ENCODE results near the gene PIGC. TPM values are rescaled to one million over a fixed set of nuclear protein-coding genes. Genes with fewer than 3 reads are reported as not detected.

PIGC gene
- polyA plus RNA-seq, 4 donors, result 19.0 to 32.5 (median 23.4) TPM

- Histone ChIP-seq H3K4me3 (ENCODE audit: low read depth in 1 of 3, low read length in 3 of 3) (no peak overlapping the region), H3K9me3 (ENCODE audit: control insufficient read depth in 2 of 2, insufficient read depth in 1 of 2, low read depth in 1 of 2, low read length in 1 of 2) (no peaks in the 10 kb centered on the region), H3K27ac (ENCODE audit: low read depth in 1 of 3, low read length in 2 of 3) (peak overlapping the region in 1 of 3 donors; percentile 33), H3K36me3 (ENCODE audit: control insufficient read depth in 3 of 3, insufficient read depth in 2 of 3, low read depth in 1 of 3, low read length in 3 of 3) (no peaks in the 10 kb centered on the region), H3K27me3 (ENCODE audit: control insufficient read depth in 3 of 3, insufficient read depth in 3 of 3, low read length in 3 of 3) (no peaks in the 10 kb centered on the region), H3K4me1 (ENCODE audit: control insufficient read depth in 3 of 3, insufficient read depth in 2 of 3, low read depth in 1 of 3, low read length in 2 of 3) (peaks cover 0 to 22% (median 0%) of the 10 kb centered on the region in 3 donors)
- FAIRE-seq (peak; percentile 73), DNase-seq (peak; percentile 52 to 67)
- WGBS, 3 donors, result 36 to 43% (median 40%) methylated on average over 9 of the region's 9 CpGs
Observed at GRCh38 chr1:172398970-172399755, 44.7 kb downstream of the PIGC start.

GRCh38 chr1:172398193-172398592 is 45.7 kb downstream of the PIGC start:
- Histone ChIP-seq H3K36me3 (ENCODE audit: control insufficient read depth in 3 of 3, insufficient read depth in 2 of 3, low read depth in 1 of 3, low read length in 3 of 3) (no peaks in the 10 kb centered on the region), H3K4me1 (ENCODE audit: control insufficient read depth in 3 of 3, insufficient read depth in 2 of 3, low read depth in 1 of 3, low read length in 2 of 3) (peaks cover 0 to 23% (median 0%) of the 10 kb centered on the region in 3 donors), H3K27ac (ENCODE audit: low read depth in 1 of 3, low read length in 2 of 3) (no peak overlapping the region), H3K4me3 (ENCODE audit: low read depth in 1 of 3, low read length in 3 of 3) (no peak overlapping the region), H3K9me3 (ENCODE audit: control insufficient read depth in 2 of 2, insufficient read depth in 1 of 2, low read depth in 1 of 2, low read length in 1 of 2) (no peaks in the 10 kb centered on the region), H3K27me3 (ENCODE audit: control insufficient read depth in 3 of 3, insufficient read depth in 3 of 3, low read length in 3 of 3) (no peaks in the 10 kb centered on the region)
- DNase-seq, result no peak
- WGBS, 3 donors, result 62 to 73% (median 71%) methylated on average over 2 of the region's 2 CpGs
- FAIRE-seq, result no peak

- no peak for DNase-seq
- FAIRE-seq, result no peak
- Histone ChIP-seq H3K4me3 (ENCODE audit: low read depth in 1 of 3, low read length in 3 of 3) (no peak overlapping the region), H3K27me3 (ENCODE audit: control insufficient read depth in 3 of 3, insufficient read depth in 3 of 3, low read length in 3 of 3) (no peaks in the 10 kb centered on the region), H3K27ac (ENCODE audit: low read depth in 1 of 3, low read length in 2 of 3) (no peak overlapping the region), H3K36me3 (ENCODE audit: control insufficient read depth in 3 of 3, insufficient read depth in 2 of 3, low read depth in 1 of 3, low read length in 3 of 3) (no peaks in the 10 kb centered on the region), H3K4me1 (ENCODE audit: control insufficient read depth in 3 of 3, insufficient read depth in 2 of 3, low read depth in 1 of 3, low read length in 2 of 3) (peaks cover 0 to 23% (median 0%) of the 10 kb centered on the region in 3 donors), H3K9me3 (ENCODE audit: control insufficient read depth in 2 of 2, insufficient read depth in 1 of 2, low read depth in 1 of 2, low read length in 1 of 2) (no peaks in the 10 kb centered on the region)
- 83 to 85% (median 83%) methylated on average over 2 of the region's 2 CpGs for WGBS, 3 donors
Observed at GRCh38 chr1:172397633-172398032, 46.2 kb downstream of the PIGC start.

GRCh38 chr1:172397221-172397620 is 46.6 kb downstream of the PIGC start:
- no peaks in the 10 kb centered on the region for H3K27me3 ChIP-seq (ENCODE audit: control insufficient read depth in 3 of 3, insufficient read depth in 3 of 3, low read length in 3 of 3)
- H3K4me1 ChIP-seq (ENCODE audit: control insufficient read depth in 3 of 3, insufficient read depth in 2 of 3, low read depth in 1 of 3, low read length in 2 of 3), result peaks cover 0 to 23% (median 0%) of the 10 kb centered on the region in 3 donors
- H3K9me3 ChIP-seq (ENCODE audit: control insufficient read depth in 2 of 2, insufficient read depth in 1 of 2, low read depth in 1 of 2, low read length in 1 of 2), result no peaks in the 10 kb centered on the region
- 62 to 66% (median 64%) methylated on average over 3 of the region's 3 CpGs for WGBS, 3 donors
- FAIRE-seq (no peak), DNase-seq (no peak)
- H3K27ac ChIP-seq (ENCODE audit: low read depth in 1 of 3, low read length in 2 of 3), result no peak overlapping the region
- H3K36me3 ChIP-seq (ENCODE audit: control insufficient read depth in 3 of 3, insufficient read depth in 2 of 3, low read depth in 1 of 3, low read length in 3 of 3), result no peaks in the 10 kb centered on the region
- H3K4me3 ChIP-seq (ENCODE audit: low read depth in 1 of 3, low read length in 3 of 3), result no peak overlapping the region

- H3K27ac ChIP-seq (ENCODE audit: low read depth in 1 of 3, low read length in 2 of 3), result no peak overlapping the region
- 83 to 96% (median 91%) methylated on average over 3 of the region's 3 CpGs for WGBS, 3 donors
- no peak for FAIRE-seq
- H3K9me3 ChIP-seq (ENCODE audit: control insufficient read depth in 2 of 2, insufficient read depth in 1 of 2, low read depth in 1 of 2, low read length in 1 of 2), result no peaks in the 10 kb centered on the region
- no peaks in the 10 kb centered on the region for H3K36me3 ChIP-seq (ENCODE audit: control insufficient read depth in 3 of 3, insufficient read depth in 2 of 3, low read depth in 1 of 3, low read length in 3 of 3)
- no peak for DNase-seq
- H3K4me1 ChIP-seq (ENCODE audit: control insufficient read depth in 3 of 3, insufficient read depth in 2 of 3, low read depth in 1 of 3, low read length in 2 of 3), result peaks cover 0 to 23% (median 3%) of the 10 kb centered on the region in 3 donors
- H3K27me3 ChIP-seq (ENCODE audit: control insufficient read depth in 3 of 3, insufficient read depth in 3 of 3, low read length in 3 of 3), result no peaks in the 10 kb centered on the region
- H3K4me3 ChIP-seq (ENCODE audit: low read depth in 1 of 3, low read length in 3 of 3), result no peak overlapping the region
Observed at GRCh38 chr1:172395576-172395975, 48.3 kb downstream of the PIGC start.

- DNase-seq (no peak), FAIRE-seq (no peak)
- Histone ChIP-seq H3K4me3 (ENCODE audit: low read depth in 1 of 3, low read length in 3 of 3) (no peak overlapping the region), H3K36me3 (ENCODE audit: control insufficient read depth in 3 of 3, insufficient read depth in 2 of 3, low read depth in 1 of 3, low read length in 3 of 3) (no peaks in the 10 kb centered on the region), H3K27ac (ENCODE audit: low read depth in 1 of 3, low read length in 2 of 3) (peak overlapping the region in 2 of 3 donors; percentile 22 to 51), H3K27me3 (ENCODE audit: control insufficient read depth in 3 of 3, insufficient read depth in 3 of 3, low read length in 3 of 3) (no peaks in the 10 kb centered on the region), H3K9me3 (ENCODE audit: control insufficient read depth in 2 of 2, insufficient read depth in 1 of 2, low read depth in 1 of 2, low read length in 1 of 2) (no peaks in the 10 kb centered on the region), H3K4me1 (ENCODE audit: control insufficient read depth in 3 of 3, insufficient read depth in 2 of 3, low read depth in 1 of 3, low read length in 2 of 3) (peaks cover 0 to 18% (median 3%) of the 10 kb centered on the region in 3 donors)
- WGBS, 3 donors, result 84 to 91% (median 91%) methylated on average over 5 of the region's 5 CpGs
Observed at GRCh38 chr1:172394811-172395210, 49.1 kb downstream of the PIGC start.

- Histone ChIP-seq H3K27me3 (ENCODE audit: control insufficient read depth in 3 of 3, insufficient read depth in 3 of 3, low read length in 3 of 3) (no peaks in the 10 kb centered on the region), H3K36me3 (ENCODE audit: control insufficient read depth in 3 of 3, insufficient read depth in 2 of 3, low read depth in 1 of 3, low read length in 3 of 3) (no peaks in the 10 kb centered on the region), H3K4me1 (ENCODE audit: control insufficient read depth in 3 of 3, insufficient read depth in 2 of 3, low read depth in 1 of 3, low read length in 2 of 3) (peaks cover 0 to 12% (median 3%) of the 10 kb centered on the region in 3 donors), H3K9me3 (ENCODE audit: control insufficient read depth in 2 of 2, insufficient read depth in 1 of 2, low read depth in 1 of 2, low read length in 1 of 2) (no peaks in the 10 kb centered on the region), H3K4me3 (ENCODE audit: low read depth in 1 of 3, low read length in 3 of 3) (no peak overlapping the region), H3K27ac (ENCODE audit: low read depth in 1 of 3, low read length in 2 of 3) (peak overlapping the region in 2 of 3 donors; percentile 22 to 51)
- 8 to 26% (median 10%) methylated on average over 4 of the region's 4 CpGs for WGBS, 3 donors
- FAIRE-seq, result no peak
- peak; percentile 65 to 71 for DNase-seq
Observed at GRCh38 chr1:172394141-172394751, 49.6 kb downstream of the PIGC start.

GRCh38 chr1:172393354-172393753 is 50.5 kb downstream of the PIGC start:
- FAIRE-seq (no peak), DNase-seq (no peak)
- no peaks in the 10 kb centered on the region for H3K27me3 ChIP-seq (ENCODE audit: control insufficient read depth in 3 of 3, insufficient read depth in 3 of 3, low read length in 3 of 3)
- peak overlapping the region in 1 of 3 donors; percentile 57 for H3K27ac ChIP-seq (ENCODE audit: low read depth in 1 of 3, low read length in 2 of 3)
- H3K4me1 ChIP-seq (ENCODE audit: control insufficient read depth in 3 of 3, insufficient read depth in 2 of 3, low read depth in 1 of 3, low read length in 2 of 3), result peaks cover 0 to 9% (median 3%) of the 10 kb centered on the region in 3 donors
- H3K9me3 ChIP-seq (ENCODE audit: control insufficient read depth in 2 of 2, insufficient read depth in 1 of 2, low read depth in 1 of 2, low read length in 1 of 2), result no peaks in the 10 kb centered on the region
- WGBS, 3 donors, result 84 to 94% (median 89%) methylated on average over 5 of the region's 5 CpGs
- H3K36me3 ChIP-seq (ENCODE audit: control insufficient read depth in 3 of 3, insufficient read depth in 2 of 3, low read depth in 1 of 3, low read length in 3 of 3), result no peaks in the 10 kb centered on the region
- H3K4me3 ChIP-seq (ENCODE audit: low read depth in 1 of 3, low read length in 3 of 3), result no peak overlapping the region

Data from small intestine (tissue), 7 donors.